ENCODE measurements around the gene FAM237B. TPM values are rescaled to one million over a fixed set of nuclear protein-coding genes. Genes with fewer than 3 reads are reported as not detected.

FAM237B gene
- total and polyA plus RNA-seq, 2 donors (not counting 1 experiment from before 2014, with no cell fraction given): not detected

DNA sequence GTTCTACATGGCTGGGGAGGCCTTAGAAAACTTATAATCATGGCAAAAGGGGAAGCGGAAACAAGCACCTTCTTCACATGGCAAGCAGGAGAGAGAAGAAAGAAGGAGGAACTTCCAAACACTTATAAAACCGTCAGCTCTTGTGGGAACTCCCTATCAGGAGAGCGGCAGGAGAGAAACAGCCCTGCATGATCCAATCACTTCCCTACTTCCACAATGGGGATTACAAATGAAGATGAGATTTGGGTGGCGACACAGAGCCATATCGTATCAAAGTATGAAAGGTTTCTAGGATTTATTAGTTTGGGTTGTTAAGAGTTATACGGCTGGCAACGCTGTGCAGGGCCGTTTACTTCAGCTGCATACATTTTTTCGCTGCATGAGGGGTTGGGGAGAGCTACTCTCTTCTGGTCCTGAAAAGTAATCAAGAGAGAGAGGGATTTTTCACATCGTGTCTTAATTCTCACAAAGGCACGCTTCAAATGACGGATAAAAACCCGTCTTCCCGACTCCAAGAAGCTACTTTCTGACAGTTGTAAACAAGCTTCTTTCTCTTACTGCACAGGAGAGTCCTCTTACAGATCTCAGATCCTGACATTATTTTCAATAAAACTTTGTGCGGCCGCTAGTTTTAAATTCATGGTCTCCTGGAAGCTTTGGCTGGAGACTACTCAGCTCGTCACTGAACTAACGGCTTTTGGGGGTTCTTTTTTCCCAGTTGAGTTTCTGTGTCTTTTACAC lies 24.7 kb upstream of the FAM237B start:
- no peaks in the 10 kb centered on the region for H3K27me3 Mint-ChIP-seq
- whole genome bisulfite sequencing (ENCODE audit: insufficient coverage): 6% methylated on average over 11 of the region's 18 CpGs
- POLR2A ChIA-PET: no interaction called here
- peaks cover 3% of the 10 kb centered on the region for H4K20me1 ChIP-seq (ENCODE audit: control insufficient read depth, insufficient read depth, low read length, poor library complexity, severe bottlenecking)
- no peak for ATAC-seq (ENCODE audit: low read depth)
- H3K4me3 Mint-ChIP-seq: peak overlapping the region; percentile 99
- peak overlapping the region; percentile 99 for H3K27ac Mint-ChIP-seq
- peak overlapping the region; percentile 96 for H2AFZ ChIP-seq (ENCODE audit: insufficient read depth, low read depth, low read length, poor library complexity, severe bottlenecking)
- H3K4me2 ChIP-seq (replicated peaks; ENCODE audit: low read depth, low read length, poor library complexity, severe bottlenecking): peak overlapping the region; percentile 88
- H3K27ac ChIP-seq (ENCODE audit: low read length in 2 of 2): peak overlapping the region; percentile 95 to 96
- TF ChIP-seq EZH2 (IDR thresholded peaks at IDR 0.05; ENCODE audit: borderline replicate concordance, insufficient read depth, low read depth, low read length, poor library complexity, severe bottlenecking): no peak
- TF ChIP-seq, protein P1, sequence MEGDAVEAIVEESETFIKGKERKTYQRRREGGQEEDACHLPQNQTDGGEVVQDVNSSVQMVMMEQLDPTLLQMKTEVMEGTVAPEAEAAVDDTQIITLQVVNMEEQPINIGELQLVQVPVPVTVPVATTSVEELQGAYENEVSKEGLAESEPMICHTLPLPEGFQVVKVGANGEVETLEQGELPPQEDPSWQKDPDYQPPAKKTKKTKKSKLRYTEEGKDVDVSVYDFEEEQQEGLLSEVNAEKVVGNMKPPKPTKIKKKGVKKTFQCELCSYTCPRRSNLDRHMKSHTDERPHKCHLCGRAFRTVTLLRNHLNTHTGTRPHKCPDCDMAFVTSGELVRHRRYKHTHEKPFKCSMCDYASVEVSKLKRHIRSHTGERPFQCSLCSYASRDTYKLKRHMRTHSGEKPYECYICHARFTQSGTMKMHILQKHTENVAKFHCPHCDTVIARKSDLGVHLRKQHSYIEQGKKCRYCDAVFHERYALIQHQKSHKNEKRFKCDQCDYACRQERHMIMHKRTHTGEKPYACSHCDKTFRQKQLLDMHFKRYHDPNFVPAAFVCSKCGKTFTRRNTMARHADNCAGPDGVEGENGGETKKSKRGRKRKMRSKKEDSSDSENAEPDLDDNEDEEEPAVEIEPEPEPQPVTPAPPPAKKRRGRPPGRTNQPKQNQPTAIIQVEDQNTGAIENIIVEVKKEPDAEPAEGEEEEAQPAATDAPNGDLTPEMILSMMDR (IDR thresholded peaks at IDR 0.05): no peak
- DNase-seq: peak; percentile 37
- H3K27me3 ChIP-seq (replicated peaks in 1 of 4; ENCODE audit: control extremely low read depth in 1 of 4, control insufficient read depth in 3 of 4, insufficient read depth in 4 of 4, low read length in 3 of 4): no peaks in the 10 kb centered on the region
- peaks cover 14 to 17% of the 10 kb centered on the region in 2 donors for H3K4me1 ChIP-seq (ENCODE audit: control insufficient read depth in 2 of 2, insufficient read depth in 2 of 2, low read length in 2 of 2)
- peak overlapping the region; percentile 97 for H3K9ac ChIP-seq (ENCODE audit: low read length)
- H3K4me1 Mint-ChIP-seq: peaks cover 48% of the 10 kb centered on the region
- no peaks in the 10 kb centered on the region for H3K9me3 ChIP-seq (ENCODE audit: control extremely low read depth in 1 of 3, control insufficient read depth in 2 of 3, insufficient read depth in 1 of 3, low read length in 2 of 3)
- no peaks in the 10 kb centered on the region for H3K36me3 ChIP-seq (replicated peaks in 1 of 2; ENCODE audit: control extremely low read depth in 1 of 2, control insufficient read depth in 1 of 2, extremely low read depth in 1 of 2, insufficient read depth in 2 of 2, low read length in 1 of 2)
- H3K4me3 ChIP-seq (ENCODE audit: control extremely low read depth in 1 of 5, extremely low read depth in 1 of 5, insufficient read depth in 1 of 5, low read depth in 2 of 5, low read length in 4 of 5): peak overlapping the region; percentile 67 to 93 (median 86)
- H3K9me3 Mint-ChIP-seq (ENCODE audit: insufficient read depth): no peaks in the 10 kb centered on the region
- CTCF ChIA-PET: interaction anchor here (1.0 to 1.9 kb wide), 10 partner anchors 9 to 191 kb away, joined by 3 to 11 read pairs (median 6); partner anchors contain the start of genes CLDN12 and STEAP1
- intact Hi-C loops (cut with micrococcal nuclease): loop anchor here (1.0 to 5.0 kb wide), 4 partner anchors 58 to 382 kb away; partner anchors contain the start of genes CFAP69 and CLDN12
- peaks cover 41% of the 10 kb centered on the region for H3K79me2 ChIP-seq (ENCODE audit: control insufficient read depth, insufficient read depth, low read length)

DNA sequence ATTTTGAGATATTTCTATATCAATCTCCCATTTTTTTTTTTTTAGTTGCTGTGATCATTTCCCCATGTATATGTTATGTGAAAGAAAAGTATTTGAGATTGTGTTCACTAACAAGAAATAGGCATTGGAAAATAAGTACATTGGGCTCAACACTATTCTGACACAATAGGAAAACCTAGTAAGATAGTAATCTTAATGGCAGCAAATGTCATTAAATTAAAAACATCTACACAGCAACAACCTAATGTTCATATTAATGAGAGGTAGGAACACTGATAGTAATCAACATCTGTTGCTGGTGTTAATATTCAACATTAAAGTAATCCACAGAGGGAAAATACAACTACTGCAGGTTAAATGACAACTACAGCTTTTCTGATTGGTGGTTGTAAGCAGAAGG lies 23.9 kb upstream of the FAM237B start:
- Histone ChIP-seq H3K9ac (ENCODE audit: low read length) (no peak overlapping the region), H3K27me3 (replicated peaks in 1 of 4; ENCODE audit: control extremely low read depth in 1 of 4, control insufficient read depth in 3 of 4, insufficient read depth in 4 of 4, low read length in 3 of 4) (no peaks in the 10 kb centered on the region), H2AFZ (ENCODE audit: insufficient read depth, low read depth, low read length, poor library complexity, severe bottlenecking) (peak overlapping the region; percentile 96), H3K4me1 (ENCODE audit: control insufficient read depth in 2 of 2, insufficient read depth in 2 of 2, low read length in 2 of 2) (peaks cover 14 to 17% of the 10 kb centered on the region in 2 donors), H3K4me3 (ENCODE audit: control extremely low read depth in 1 of 5, extremely low read depth in 1 of 5, insufficient read depth in 1 of 5, low read depth in 2 of 5, low read length in 4 of 5) (no peak overlapping the region), H3K36me3 (replicated peaks in 1 of 2; ENCODE audit: control extremely low read depth in 1 of 2, control insufficient read depth in 1 of 2, extremely low read depth in 1 of 2, insufficient read depth in 2 of 2, low read length in 1 of 2) (no peaks in the 10 kb centered on the region), H3K9me3 (ENCODE audit: control extremely low read depth in 1 of 3, control insufficient read depth in 2 of 3, insufficient read depth in 1 of 3, low read length in 2 of 3) (no peaks in the 10 kb centered on the region), H3K79me2 (ENCODE audit: control insufficient read depth, insufficient read depth, low read length) (peaks cover 33% of the 10 kb centered on the region), H3K27ac (ENCODE audit: low read length in 2 of 2) (no peak overlapping the region), H4K20me1 (ENCODE audit: control insufficient read depth, insufficient read depth, low read length, poor library complexity, severe bottlenecking) (no peaks in the 10 kb centered on the region), H3K4me2 (replicated peaks; ENCODE audit: low read depth, low read length, poor library complexity, severe bottlenecking) (no peak overlapping the region)
- ChIA-PET CTCF (interaction anchor here (1.2 to 1.9 kb wide), 7 partner anchors 32 to 191 kb away, joined by 4 to 11 read pairs (median 6); partner anchors contain the start of genes CLDN12 and STEAP1), POLR2A (no interaction called here)
- H3K4me1 Mint-ChIP-seq: peaks cover 44% of the 10 kb centered on the region
- TF ChIP-seq, protein P1 (IDR thresholded peaks at IDR 0.05): no peak
- TF ChIP-seq EZH2 (IDR thresholded peaks at IDR 0.05; ENCODE audit: borderline replicate concordance, insufficient read depth, low read depth, low read length, poor library complexity, severe bottlenecking): no peak
- DNase-seq (no peak), ATAC-seq (ENCODE audit: low read depth) (no peak)
- peak overlapping the region; percentile 99 for H3K27ac Mint-ChIP-seq
- H3K9me3 Mint-ChIP-seq (ENCODE audit: insufficient read depth): no peaks in the 10 kb centered on the region
- no peaks in the 10 kb centered on the region for H3K27me3 Mint-ChIP-seq
- intact Hi-C loops (cut with micrococcal nuclease): loop anchor here (5.0 kb wide), 2 partner anchors 247 to 382 kb away; no protein-coding TSS in a partner anchor
- H3K4me3 Mint-ChIP-seq: peak overlapping the region; percentile 99
